HEK293 (cell line): ENCODE measurements around the gene CHN2.

Experiments used
- CTCF ChIA-PET: fragments of 350-600 bp; formaldehyde crosslinking; extraction: SDS; loops from one replicate; lab custom pipeline; 2021; ENCODE audit warnings: antibody characterized with exemption; lab: Yijun Ruan, JAX
- POLR2A ChIA-PET: fragments of 300-600 bp; formaldehyde crosslinking; extraction: SDS; loops from one replicate; lab custom pipeline; 2020; ENCODE audit warnings: antibody characterized with exemption, inconsistent platforms; lab: Yijun Ruan, JAX
- H3K27ac ChIP-seq: fragments of 200-500 bp; sonication (Bioruptor generic); 2 replicates; pipeline ENCODE4 v1.5.1; 2014; ENCODE audit warnings: low read depth, low read length, control low read depth, inconsistent platforms; ENCODE audit errors: extremely low read depth
- H3K36me3 ChIP-seq, 2 experiments: fragments of 200-500 bp in 1 of 2; sonication (Bioruptor generic) in 1 of 2; 1 replicate in 1 of 2; 2 replicates in 1 of 2; pipeline ENCODE4 v1.5.1; 2014 to 2017; ENCODE audit warnings: inconsistent platforms in 2 of 2, low read length in 2 of 2; ENCODE audit not compliant: control insufficient read depth in 2 of 2, insufficient read depth in 1 of 2
- H3K4me1 ChIP-seq: fragments of 200-500 bp; sonication (Bioruptor generic); 2 replicates; pipeline ENCODE4 v1.5.1; 2014; ENCODE audit warnings: mild to moderate bottlenecking, low read length, inconsistent platforms; ENCODE audit not compliant: control insufficient read depth, insufficient read depth
- H3K4me3 ChIP-seq: 2 replicates; pipeline ENCODE4 v1.5.1; 2011; ENCODE audit warnings: low read depth, mild to moderate bottlenecking, control low read depth, low read length, moderate library complexity
- H3K9me3 ChIP-seq: fragments of 200-500 bp; sonication (Bioruptor generic); 2 replicates; pipeline ENCODE4 v1.5.1; 2014; ENCODE audit warnings: low read depth, low read length, inconsistent platforms; ENCODE audit not compliant: control insufficient read depth, insufficient read depth
- GFI1B ChIP-seq: fragments of 450-650 bp; formaldehyde crosslinking; IDR thresholded peaks from 2 replicates; pipeline ENCODE4 v1.5.1; 2016; ENCODE audit warnings: missing biosample characterization, missing genetic modification characterization
- SETDB1 ChIP-seq: IDR thresholded peaks from one replicate; pipeline ENCODE4 v1.6.1; 2017; ENCODE audit warnings: mild to moderate bottlenecking, low read length, moderate library complexity, mixed read lengths; ENCODE audit not compliant: insufficient read length
- ZBTB7A ChIP-seq: fragments of 450-650 bp; formaldehyde crosslinking; IDR thresholded peaks from 2 replicates; pipeline ENCODE4 v1.5.1; 2016; ENCODE audit warnings: low read depth, missing biosample characterization, missing genetic modification characterization
- ZBTB8A ChIP-seq: fragments of 450-650 bp; formaldehyde crosslinking; IDR thresholded peaks from 2 replicates; pipeline ENCODE4 v1.5.1; 2016; ENCODE audit warnings: missing biosample characterization, missing genetic modification characterization
- ZFP41 ChIP-seq: fragments of 450-650 bp; formaldehyde crosslinking; IDR thresholded peaks from 2 replicates; pipeline ENCODE4 v1.5.1; 2016; ENCODE audit warnings: missing biosample characterization, missing genetic modification characterization, borderline replicate concordance
- ZIC2 ChIP-seq: fragments of 450-650 bp; formaldehyde crosslinking; IDR thresholded peaks from 2 replicates; pipeline ENCODE4 v1.5.1; 2016; ENCODE audit warnings: missing biosample characterization, missing genetic modification characterization
- ZNF112 ChIP-seq: fragments of 450-650 bp; formaldehyde crosslinking; IDR thresholded peaks from 2 replicates; pipeline ENCODE4 v1.5.0; 2017; ENCODE audit warnings: missing biosample characterization, missing genetic modification characterization
- ZNF121 ChIP-seq: fragments of 450-650 bp; formaldehyde crosslinking; IDR thresholded peaks from 2 replicates; pipeline ENCODE4 v1.5.1; 2016; ENCODE audit warnings: missing biosample characterization, missing genetic modification characterization
- ZNF19 ChIP-seq: fragments of 450-650 bp; formaldehyde crosslinking; IDR thresholded peaks from 2 replicates; pipeline ENCODE4; 2016; ENCODE audit warnings: missing biosample characterization, missing genetic modification characterization, low read depth
- ZNF239 ChIP-seq: fragments of 450-650 bp; formaldehyde crosslinking; IDR thresholded peaks from 2 replicates; pipeline ENCODE4 v1.5.1; 2016; ENCODE audit warnings: missing biosample characterization, missing genetic modification characterization
- ZNF24 ChIP-seq: fragments of 450-650 bp; formaldehyde crosslinking; IDR thresholded peaks from 2 replicates; pipeline ENCODE4 v1.5.1; 2016; ENCODE audit warnings: missing biosample characterization, missing genetic modification characterization
- ZNF354C ChIP-seq: fragments of 450-650 bp; formaldehyde crosslinking; IDR thresholded peaks from 2 replicates; pipeline ENCODE4 v1.5.1; 2016; ENCODE audit warnings: missing biosample characterization, missing genetic modification characterization, low read depth, borderline replicate concordance
- ZNF366 ChIP-seq: fragments of 450-650 bp; formaldehyde crosslinking; conservative IDR thresholded peaks from 2 replicates; pipeline ENCODE4 v1.5.1; 2016; ENCODE audit warnings: missing biosample characterization, missing genetic modification characterization
- ZNF391 ChIP-seq: fragments of 450-650 bp; formaldehyde crosslinking; IDR thresholded peaks from 2 replicates; pipeline ENCODE4 v1.5.1; 2016; ENCODE audit warnings: low read depth, missing biosample characterization, missing genetic modification characterization, borderline replicate concordance
- ZNF433 ChIP-seq: fragments of 450-650 bp; formaldehyde crosslinking; IDR thresholded peaks from 2 replicates; pipeline ENCODE4 v1.5.1; 2016; ENCODE audit warnings: missing biosample characterization, missing genetic modification characterization, low read depth
- ZNF549 ChIP-seq: fragments of 450-650 bp; IDR thresholded peaks from 2 replicates; pipeline ENCODE4 v1.5.1; 2018; ENCODE audit warnings: missing biosample characterization, missing genetic modification characterization, mild to moderate bottlenecking, inconsistent platforms, moderate library complexity
- ZNF600 ChIP-seq: fragments of 450-650 bp; formaldehyde crosslinking; IDR thresholded peaks from 2 replicates; pipeline ENCODE4 v1.5.1; 2016; ENCODE audit warnings: missing biosample characterization, missing genetic modification characterization
- ZNF660 ChIP-seq: fragments of 450-650 bp; IDR thresholded peaks from 2 replicates; pipeline ENCODE4 v1.5.1; 2018; ENCODE audit warnings: missing biosample characterization, mild to moderate bottlenecking, missing genetic modification characterization
- ZNF707 ChIP-seq: fragments of 450-650 bp; formaldehyde crosslinking; IDR thresholded peaks from 2 replicates; pipeline ENCODE4 v1.5.1; 2016; ENCODE audit warnings: missing biosample characterization, missing genetic modification characterization
- ZNF843 ChIP-seq: fragments of 450-650 bp; formaldehyde crosslinking; IDR thresholded peaks from 2 replicates; pipeline ENCODE4 v1.5.1; 2016; ENCODE audit warnings: missing biosample characterization, missing genetic modification characterization
- ZXDB ChIP-seq: fragments of 450-650 bp; formaldehyde crosslinking; IDR thresholded peaks from 2 replicates; pipeline ENCODE4 v1.5.1; 2016; ENCODE audit warnings: missing biosample characterization, missing genetic modification characterization
- TF ChIP-seq, protein P1 (sequence below): fragments of 450-650 bp; IDR thresholded peaks from 2 replicates; pipeline ENCODE4 v1.5.1; 2018; ENCODE audit warnings: missing biosample characterization, missing genetic modification characterization
- TF ChIP-seq, protein P2 (sequence below): fragments of 450-650 bp; formaldehyde crosslinking; IDR thresholded peaks from 2 replicates; pipeline ENCODE4 v1.5.1; 2016; ENCODE audit warnings: missing biosample characterization, missing genetic modification characterization
- TF ChIP-seq, protein P3 (sequence below): fragments of 450-650 bp; formaldehyde crosslinking; IDR thresholded peaks from 2 replicates; pipeline ENCODE4 v1.5.1; 2017; ENCODE audit warnings: missing biosample characterization, mild to moderate bottlenecking, missing genetic modification characterization, moderate library complexity
- TF ChIP-seq, protein P4 (sequence below): fragments of 450-650 bp; formaldehyde crosslinking; IDR thresholded peaks from 2 replicates; pipeline ENCODE4 v1.5.1; 2017; ENCODE audit warnings: missing biosample characterization, missing genetic modification characterization
- TF ChIP-seq, protein P5 (sequence below): fragments of 450-650 bp; formaldehyde crosslinking; IDR thresholded peaks from 2 replicates; pipeline ENCODE4 v1.5.1; 2016; ENCODE audit warnings: missing biosample characterization, missing genetic modification characterization, low read depth
- TF ChIP-seq, protein P6 (sequence below): sonication (generic); formaldehyde crosslinking; IDR thresholded peaks from 2 replicates; pipeline ENCODE4 v1.8.1; 2022; ENCODE audit warnings: mild to moderate bottlenecking, moderate library complexity, missing genetic modification reagents
- TF ChIP-seq, protein P7 (sequence below): fragments of 450-650 bp; formaldehyde crosslinking; optimal IDR thresholded peaks from 2 replicates; pipeline ENCODE3; 2016; ENCODE audit warnings: missing biosample characterization, mild to moderate bottlenecking, missing genetic modification characterization

The CHN2 gene

DNA sequence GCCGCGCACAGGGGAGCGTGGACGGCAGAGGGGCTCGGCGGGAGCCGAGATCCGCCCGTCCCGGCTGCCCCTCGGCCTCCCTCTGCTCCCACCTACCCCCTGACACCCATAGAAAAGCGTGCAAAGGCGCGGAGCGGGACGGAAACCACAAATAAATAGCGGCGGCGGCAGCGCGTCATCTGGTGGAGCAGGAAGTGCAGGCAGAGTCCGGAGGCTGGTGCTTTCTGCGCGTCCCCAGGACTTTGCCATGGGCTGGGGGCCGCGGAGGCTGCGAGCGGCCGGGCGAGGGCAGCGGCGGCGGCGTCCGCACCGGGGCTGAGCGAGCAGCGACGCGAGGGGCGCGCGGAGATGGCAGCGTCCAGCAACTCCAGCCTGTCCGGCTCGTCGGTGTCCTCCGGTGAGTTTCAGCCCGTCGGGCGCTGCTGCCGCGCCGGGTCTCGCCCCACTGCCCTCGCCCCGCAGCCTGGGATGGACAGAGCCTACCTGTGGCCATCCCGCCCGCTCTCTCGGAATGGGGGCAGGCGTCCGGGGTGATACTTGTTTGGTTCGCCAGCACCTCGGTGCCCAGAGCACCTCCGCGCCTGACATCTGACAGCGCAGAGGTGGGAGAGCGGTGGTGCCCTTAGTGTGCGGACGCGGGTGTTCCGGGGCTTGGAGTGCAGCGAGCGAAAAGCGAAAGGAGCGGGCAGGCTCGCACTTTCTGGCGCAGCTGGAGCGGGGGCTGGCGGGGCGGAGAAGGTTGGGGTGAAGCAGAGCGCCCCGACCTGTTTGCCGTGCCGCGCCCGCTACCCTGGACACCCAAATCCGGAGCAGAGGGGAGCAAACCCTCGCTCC lies at the start of gene CHN2:
Gene CHN2, plus strand, starts transcription at position 182 of the 834 bp plus-strand sequence.
- H3K4me3 ChIP-seq, result peak within 1 kb of the TSS; percentile 83
- ChIA-PET POLR2A (no interaction called here), CTCF (interaction anchor here (0.5 to 1.4 kb wide), 4 partner anchors 81 to 1070 kb away, joined by 3 to 10 read pairs (median 4); no protein-coding TSS in a partner anchor)
- no peaks in the 10 kb centered on the region for H3K36me3 ChIP-seq
- peaks cover 14% of the 10 kb centered on the region for H3K4me1 ChIP-seq
- no peaks in the 10 kb centered on the region for H3K9me3 ChIP-seq
- H3K27ac ChIP-seq, result peak within 1 kb of the TSS; percentile 76; the same call in 1 of the 2 replicates
- TF ChIP-seq ZNF239 (tag by site-specific recombination) (no peak), GFI1B (tag by site-specific recombination) (no peak), ZFP41 (no peak), ZBTB8A (tag by site-specific recombination) (peak; percentile 82), ZNF24 (tag by site-specific recombination) (no peak), ZNF19 (tag by site-specific recombination) (no peak), ZNF660 (tag by site-specific recombination) (0 out of 2 replicates have a peak, but pooled peaks have one; percentile 34), ZNF843 (tag by site-specific recombination) (no peak), ZNF391 (tag by site-specific recombination) (no peak), ZXDB (no peak), ZNF354C (no peak), ZNF433 (tag by site-specific recombination) (no peak), SETDB1 (no peak), ZNF600 (peak; percentile 63), ZNF707 (tag by site-specific recombination) (no peak), ZBTB7A (tag by site-specific recombination) (no peak), ZNF549 (tag by site-specific recombination) (no peak), ZNF366 (tag by site-specific recombination) (no peak), ZNF112 (tag by site-specific recombination) (no peak), ZNF121 (tag by site-specific recombination) (no peak), ZIC2 (tag by site-specific recombination) (no peak; the same call in 1 of the 2 replicates)
- TF ChIP-seq, protein P1, sequence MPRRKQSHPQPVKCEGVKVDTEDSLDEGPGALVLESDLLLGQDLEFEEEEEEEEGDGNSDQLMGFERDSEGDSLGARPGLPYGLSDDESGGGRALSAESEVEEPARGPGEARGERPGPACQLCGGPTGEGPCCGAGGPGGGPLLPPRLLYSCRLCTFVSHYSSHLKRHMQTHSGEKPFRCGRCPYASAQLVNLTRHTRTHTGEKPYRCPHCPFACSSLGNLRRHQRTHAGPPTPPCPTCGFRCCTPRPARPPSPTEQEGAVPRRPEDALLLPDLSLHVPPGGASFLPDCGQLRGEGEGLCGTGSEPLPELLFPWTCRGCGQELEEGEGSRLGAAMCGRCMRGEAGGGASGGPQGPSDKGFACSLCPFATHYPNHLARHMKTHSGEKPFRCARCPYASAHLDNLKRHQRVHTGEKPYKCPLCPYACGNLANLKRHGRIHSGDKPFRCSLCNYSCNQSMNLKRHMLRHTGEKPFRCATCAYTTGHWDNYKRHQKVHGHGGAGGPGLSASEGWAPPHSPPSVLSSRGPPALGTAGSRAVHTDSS (tag by site-specific recombination), result no peak
- TF ChIP-seq, protein P2, sequence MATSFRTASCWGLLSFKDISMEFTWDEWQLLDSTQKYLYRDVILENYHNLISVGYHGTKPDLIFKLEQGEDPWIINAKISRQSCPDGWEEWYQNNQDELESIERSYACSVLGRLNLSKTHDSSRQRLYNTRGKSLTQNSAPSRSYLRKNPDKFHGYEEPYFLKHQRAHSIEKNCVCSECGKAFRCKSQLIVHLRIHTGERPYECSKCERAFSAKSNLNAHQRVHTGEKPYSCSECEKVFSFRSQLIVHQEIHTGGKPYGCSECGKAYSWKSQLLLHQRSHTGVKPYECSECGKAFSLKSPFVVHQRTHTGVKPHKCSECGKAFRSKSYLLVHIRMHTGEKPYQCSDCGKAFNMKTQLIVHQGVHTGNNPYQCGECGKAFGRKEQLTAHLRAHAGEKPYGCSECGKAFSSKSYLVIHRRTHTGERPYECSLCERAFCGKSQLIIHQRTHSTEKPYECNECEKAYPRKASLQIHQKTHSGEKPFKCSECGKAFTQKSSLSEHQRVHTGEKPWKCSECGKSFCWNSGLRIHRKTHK (tag by site-specific recombination), result no peak
- TF ChIP-seq, protein P3, sequence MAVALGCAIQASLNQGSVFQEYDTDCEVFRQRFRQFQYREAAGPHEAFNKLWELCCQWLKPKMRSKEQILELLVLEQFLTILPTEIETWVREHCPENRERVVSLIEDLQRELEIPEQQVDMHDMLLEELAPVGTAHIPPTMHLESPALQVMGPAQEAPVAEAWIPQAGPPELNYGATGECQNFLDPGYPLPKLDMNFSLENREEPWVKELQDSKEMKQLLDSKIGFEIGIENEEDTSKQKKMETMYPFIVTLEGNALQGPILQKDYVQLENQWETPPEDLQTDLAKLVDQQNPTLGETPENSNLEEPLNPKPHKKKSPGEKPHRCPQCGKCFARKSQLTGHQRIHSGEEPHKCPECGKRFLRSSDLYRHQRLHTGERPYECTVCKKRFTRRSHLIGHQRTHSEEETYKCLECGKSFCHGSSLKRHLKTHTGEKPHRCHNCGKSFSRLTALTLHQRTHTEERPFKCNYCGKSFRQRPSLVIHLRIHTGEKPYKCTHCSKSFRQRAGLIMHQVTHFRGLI (tag by site-specific recombination), result no peak
- TF ChIP-seq, protein P4, sequence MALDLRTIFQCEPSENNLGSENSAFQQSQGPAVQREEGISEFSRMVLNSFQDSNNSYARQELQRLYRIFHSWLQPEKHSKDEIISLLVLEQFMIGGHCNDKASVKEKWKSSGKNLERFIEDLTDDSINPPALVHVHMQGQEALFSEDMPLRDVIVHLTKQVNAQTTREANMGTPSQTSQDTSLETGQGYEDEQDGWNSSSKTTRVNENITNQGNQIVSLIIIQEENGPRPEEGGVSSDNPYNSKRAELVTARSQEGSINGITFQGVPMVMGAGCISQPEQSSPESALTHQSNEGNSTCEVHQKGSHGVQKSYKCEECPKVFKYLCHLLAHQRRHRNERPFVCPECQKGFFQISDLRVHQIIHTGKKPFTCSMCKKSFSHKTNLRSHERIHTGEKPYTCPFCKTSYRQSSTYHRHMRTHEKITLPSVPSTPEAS, result no peak
- TF ChIP-seq, protein P5, sequence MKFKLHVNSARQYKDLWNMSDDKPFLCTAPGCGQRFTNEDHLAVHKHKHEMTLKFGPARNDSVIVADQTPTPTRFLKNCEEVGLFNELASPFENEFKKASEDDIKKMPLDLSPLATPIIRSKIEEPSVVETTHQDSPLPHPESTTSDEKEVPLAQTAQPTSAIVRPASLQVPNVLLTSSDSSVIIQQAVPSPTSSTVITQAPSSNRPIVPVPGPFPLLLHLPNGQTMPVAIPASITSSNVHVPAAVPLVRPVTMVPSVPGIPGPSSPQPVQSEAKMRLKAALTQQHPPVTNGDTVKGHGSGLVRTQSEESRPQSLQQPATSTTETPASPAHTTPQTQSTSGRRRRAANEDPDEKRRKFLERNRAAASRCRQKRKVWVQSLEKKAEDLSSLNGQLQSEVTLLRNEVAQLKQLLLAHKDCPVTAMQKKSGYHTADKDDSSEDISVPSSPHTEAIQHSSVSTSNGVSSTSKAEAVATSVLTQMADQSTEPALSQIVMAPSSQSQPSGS, result no peak
- TF ChIP-seq, protein P6, sequence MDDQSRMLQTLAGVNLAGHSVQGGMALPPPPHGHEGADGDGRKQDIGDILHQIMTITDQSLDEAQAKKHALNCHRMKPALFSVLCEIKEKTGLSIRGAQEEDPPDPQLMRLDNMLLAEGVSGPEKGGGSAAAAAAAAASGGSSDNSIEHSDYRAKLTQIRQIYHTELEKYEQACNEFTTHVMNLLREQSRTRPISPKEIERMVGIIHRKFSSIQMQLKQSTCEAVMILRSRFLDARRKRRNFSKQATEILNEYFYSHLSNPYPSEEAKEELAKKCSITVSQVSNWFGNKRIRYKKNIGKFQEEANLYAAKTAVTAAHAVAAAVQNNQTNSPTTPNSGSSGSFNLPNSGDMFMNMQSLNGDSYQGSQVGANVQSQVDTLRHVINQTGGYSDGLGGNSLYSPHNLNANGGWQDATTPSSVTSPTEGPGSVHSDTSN (CRISPR knock-in tag), result no peak
- TF ChIP-seq, protein P7, sequence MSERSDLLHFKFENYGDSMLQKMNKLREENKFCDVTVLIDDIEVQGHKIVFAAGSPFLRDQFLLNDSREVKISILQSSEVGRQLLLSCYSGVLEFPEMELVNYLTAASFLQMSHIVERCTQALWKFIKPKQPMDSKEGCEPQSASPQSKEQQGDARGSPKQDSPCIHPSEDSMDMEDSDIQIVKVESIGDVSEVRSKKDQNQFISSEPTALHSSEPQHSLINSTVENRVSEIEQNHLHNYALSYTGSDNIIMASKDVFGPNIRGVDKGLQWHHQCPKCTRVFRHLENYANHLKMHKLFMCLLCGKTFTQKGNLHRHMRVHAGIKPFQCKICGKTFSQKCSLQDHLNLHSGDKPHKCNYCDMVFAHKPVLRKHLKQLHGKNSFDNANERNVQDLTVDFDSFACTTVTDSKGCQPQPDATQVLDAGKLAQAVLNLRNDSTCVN, result peak; percentile 83
